Glutamatergic neuron (in vitro differentiated cells): ENCODE results near the gene CHM. TPM values are rescaled to one million over a fixed set of nuclear protein-coding genes. Genes with fewer than 3 reads are reported as not detected.

Experiments used
- DNase-seq: peaks from one replicate; pipeline ENCODE4 v3.0.0; 2022
- H3K27ac Mint-ChIP-seq: one replicate; pipeline ENCODE4 v1.8.0; 2020; ENCODE audit warnings: mild to moderate bottlenecking, mixed read lengths, inconsistent platforms; ENCODE audit not compliant: unreplicated experiment
- H3K27me3 Mint-ChIP-seq: one replicate; pipeline ENCODE4 v1.8.0; 2020; ENCODE audit warnings: mild to moderate bottlenecking, moderate library complexity, mixed read lengths, inconsistent platforms; ENCODE audit not compliant: unreplicated experiment
- H3K36me3 Mint-ChIP-seq: one replicate; pipeline ENCODE4 v1.8.0; 2020; ENCODE audit warnings: mild to moderate bottlenecking, mixed read lengths, inconsistent platforms; ENCODE audit not compliant: unreplicated experiment
- H3K4me1 Mint-ChIP-seq: one replicate; pipeline ENCODE4 v1.8.0; 2020; ENCODE audit warnings: mild to moderate bottlenecking, low read depth, mixed read lengths, inconsistent platforms; ENCODE audit not compliant: unreplicated experiment
- H3K4me3 Mint-ChIP-seq: one replicate; pipeline ENCODE4 v1.8.0; 2020; ENCODE audit warnings: mild to moderate bottlenecking, mixed read lengths, inconsistent platforms; ENCODE audit not compliant: unreplicated experiment
- H3K9me3 Mint-ChIP-seq: one replicate; pipeline ENCODE4 v1.8.0; 2020; ENCODE audit warnings: mild to moderate bottlenecking, moderate library complexity, mixed read lengths, inconsistent platforms; ENCODE audit not compliant: unreplicated experiment
- total RNA-seq: library from RNA; stranded (reverse); fragmentation: NEBNext Ultra II Directional; extraction: Animal tissue kit (Norgen Biotek cat#: 25700); gene quantifications from one replicate; pipeline ENCODE4 v1.2.1, GENCODE V29; 2021; ENCODE audit not compliant: unreplicated experiment
- TF ChIP-seq, protein P1 (sequence below): fragments of 200-600 bp; sonication (generic); IDR thresholded peaks from one replicate; pipeline ENCODE4 v1.5.0; 2021; ENCODE audit not compliant: partially characterized antibody, unreplicated experiment

CHM gene
- total RNA-seq, 1 donor from 2014 or later, result 25.2 TPM

- no peak overlapping the region for H3K27ac Mint-ChIP-seq
- no peak overlapping the region for H3K4me3 Mint-ChIP-seq
- H3K27me3 Mint-ChIP-seq, result no peaks in the 10 kb centered on the region
- no peaks in the 10 kb centered on the region for H3K9me3 Mint-ChIP-seq
- DNase-seq, result no peak
- peaks cover 6% of the 10 kb centered on the region for H3K36me3 Mint-ChIP-seq
- TF ChIP-seq, protein P1, sequence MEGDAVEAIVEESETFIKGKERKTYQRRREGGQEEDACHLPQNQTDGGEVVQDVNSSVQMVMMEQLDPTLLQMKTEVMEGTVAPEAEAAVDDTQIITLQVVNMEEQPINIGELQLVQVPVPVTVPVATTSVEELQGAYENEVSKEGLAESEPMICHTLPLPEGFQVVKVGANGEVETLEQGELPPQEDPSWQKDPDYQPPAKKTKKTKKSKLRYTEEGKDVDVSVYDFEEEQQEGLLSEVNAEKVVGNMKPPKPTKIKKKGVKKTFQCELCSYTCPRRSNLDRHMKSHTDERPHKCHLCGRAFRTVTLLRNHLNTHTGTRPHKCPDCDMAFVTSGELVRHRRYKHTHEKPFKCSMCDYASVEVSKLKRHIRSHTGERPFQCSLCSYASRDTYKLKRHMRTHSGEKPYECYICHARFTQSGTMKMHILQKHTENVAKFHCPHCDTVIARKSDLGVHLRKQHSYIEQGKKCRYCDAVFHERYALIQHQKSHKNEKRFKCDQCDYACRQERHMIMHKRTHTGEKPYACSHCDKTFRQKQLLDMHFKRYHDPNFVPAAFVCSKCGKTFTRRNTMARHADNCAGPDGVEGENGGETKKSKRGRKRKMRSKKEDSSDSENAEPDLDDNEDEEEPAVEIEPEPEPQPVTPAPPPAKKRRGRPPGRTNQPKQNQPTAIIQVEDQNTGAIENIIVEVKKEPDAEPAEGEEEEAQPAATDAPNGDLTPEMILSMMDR, result no peak
- H3K4me1 Mint-ChIP-seq, result no peaks in the 10 kb centered on the region
These were observed 164.8 kb downstream of the CHM start for GRCh38 chrX:85882601-85883000.

GRCh38 chrX:85870585-85870984, 176.8 kb downstream of the CHM start:
- H3K27ac Mint-ChIP-seq, result no peak overlapping the region
- no peak overlapping the region for H3K4me3 Mint-ChIP-seq
- no peaks in the 10 kb centered on the region for H3K27me3 Mint-ChIP-seq
- no peak for DNase-seq
- TF ChIP-seq, protein P1, result no peak
- H3K9me3 Mint-ChIP-seq, result no peaks in the 10 kb centered on the region
- H3K36me3 Mint-ChIP-seq, result peaks cover 12% of the 10 kb centered on the region
- no peaks in the 10 kb centered on the region for H3K4me1 Mint-ChIP-seq

- H3K9me3 Mint-ChIP-seq, result no peaks in the 10 kb centered on the region
- no peak overlapping the region for H3K27ac Mint-ChIP-seq
- H3K27me3 Mint-ChIP-seq, result no peaks in the 10 kb centered on the region
- H3K36me3 Mint-ChIP-seq, result peaks cover 18% of the 10 kb centered on the region
- DNase-seq, result no peak
- TF ChIP-seq, protein P1, result no peak
- H3K4me3 Mint-ChIP-seq, result no peak overlapping the region
- no peaks in the 10 kb centered on the region for H3K4me1 Mint-ChIP-seq
These were observed 182.0 kb downstream of the CHM start for GRCh38 chrX:85865324-85865723.

GRCh38 chrX:85859426-85859825, 187.9 kb downstream of the CHM start:
- no peaks in the 10 kb centered on the region for H3K27me3 Mint-ChIP-seq
- no peaks in the 10 kb centered on the region for H3K9me3 Mint-ChIP-seq
- no peak for DNase-seq
- H3K4me1 Mint-ChIP-seq, result no peaks in the 10 kb centered on the region
- TF ChIP-seq, protein P1, result no peak
- H3K36me3 Mint-ChIP-seq, result peaks cover 5% of the 10 kb centered on the region
- no peak overlapping the region for H3K27ac Mint-ChIP-seq
- H3K4me3 Mint-ChIP-seq, result no peak overlapping the region

GRCh38 chrX:85851418-85851817, 195.9 kb downstream of the CHM start:
- DNase-seq, result peak; percentile 18
- H3K4me1 Mint-ChIP-seq, result no peaks in the 10 kb centered on the region

More at GRCh38 chrX:85851418-85851817, 195.9 kb downstream of the CHM start:
- TF ChIP-seq, protein P1, result no peak
- no peaks in the 10 kb centered on the region for H3K36me3 Mint-ChIP-seq
- no peak overlapping the region for H3K27ac Mint-ChIP-seq
- peaks cover 1% of the 10 kb centered on the region for H3K9me3 Mint-ChIP-seq
- no peaks in the 10 kb centered on the region for H3K27me3 Mint-ChIP-seq
- H3K4me3 Mint-ChIP-seq, result no peak overlapping the region
